DOHH2 (cell line): ENCODE measurements around the gene UBE2Q2.

Experiments
- H3F3A ChIP-seq: fragments of 200-600 bp; sonication (generic), shearing (Covaris generic); 2 replicates; pipeline ENCODE4 v1.6.0; 2016; ENCODE audit warnings: antibody characterized with exemption, mild to moderate bottlenecking; ENCODE audit not compliant: control insufficient read depth, insufficient read depth
- H3K27ac ChIP-seq: fragments of 200-600 bp; sonication (generic); 2 replicates; pipeline ENCODE4 v1.5.1; 2014; ENCODE audit warnings: low read depth, mild to moderate bottlenecking, low read length, moderate library complexity
- H3K27me3 ChIP-seq: fragments of 200-600 bp; sonication (generic); 2 replicates; pipeline ENCODE4 v1.6.1; 2014; ENCODE audit warnings: mild to moderate bottlenecking, low read length, mixed read lengths; ENCODE audit not compliant: control insufficient read depth
- H3K36me3 ChIP-seq: fragments of 200-600 bp; sonication (generic); 2 replicates; pipeline ENCODE4 v1.6.1; 2014; ENCODE audit warnings: mild to moderate bottlenecking, low read length, moderate library complexity, mixed read lengths; ENCODE audit not compliant: control insufficient read depth
- H3K4me1 ChIP-seq: fragments of 200-600 bp; sonication (generic); 2 replicates; pipeline ENCODE4 v1.6.1; 2014; ENCODE audit warnings: mild to moderate bottlenecking, low read length, mixed read lengths; ENCODE audit not compliant: control insufficient read depth
- H3K4me2 ChIP-seq: fragments of 200-600 bp; sonication (generic); 2 replicates; pipeline ENCODE4 v1.6.0; 2014; ENCODE audit warnings: mild to moderate bottlenecking, low read length, moderate library complexity
- H3K4me3 ChIP-seq: fragments of 200-600 bp; sonication (generic); 2 replicates; pipeline ENCODE4 v1.5.1; 2014; ENCODE audit warnings: mild to moderate bottlenecking, low read length, mixed read lengths
- H3K79me2 ChIP-seq: fragments of 200-600 bp; sonication (generic); 2 replicates; pipeline ENCODE4 v1.6.1; 2014; ENCODE audit warnings: mild to moderate bottlenecking, low read length, mixed read lengths; ENCODE audit not compliant: control insufficient read depth
- H3K9me2 ChIP-seq: fragments of 200-600 bp; sonication (generic); replicated peaks from 2 replicates; pipeline ENCODE4 v1.6.1; 2014; ENCODE audit warnings: mild to moderate bottlenecking, low read length, mixed read lengths; ENCODE audit not compliant: control insufficient read depth
- H3K9me3 ChIP-seq: fragments of 200-600 bp; sonication (generic); 2 replicates; pipeline ENCODE4 v1.6.1; 2014; ENCODE audit warnings: antibody characterized with exemption, low read length, mixed read lengths; ENCODE audit not compliant: control insufficient read depth, insufficient read depth
- H4K20me1 ChIP-seq: fragments of 200-600 bp; sonication (generic); 2 replicates; pipeline ENCODE4 v1.6.0; 2014; ENCODE audit warnings: low read depth, mild to moderate bottlenecking, antibody characterized with exemption, low read length, moderate library complexity; ENCODE audit not compliant: control insufficient read depth, insufficient read depth
- CTCF ChIP-seq: fragments of 200-600 bp; sonication (generic); IDR thresholded peaks from one replicate; pipeline ENCODE4 v1.5.1; 2014; ENCODE audit warnings: antibody characterized with exemption, mild to moderate bottlenecking, low read depth, low read length; ENCODE audit not compliant: poor library complexity, severe bottlenecking
- EZH2phosphoT487 ChIP-seq: fragments of 200-600 bp; sonication (generic); IDR thresholded peaks from 2 replicates; pipeline ENCODE4 v1.6.1; 2017; ENCODE audit warnings: borderline replicate concordance, mild to moderate bottlenecking, antibody characterized with exemption, low read length, moderate library complexity, mixed read lengths

Gene UBE2Q2

GRCh38 chr15:75814794-75815193 lies 28.5 kb upstream of the UBE2Q2 start:
- H3K79me2 ChIP-seq: no peaks in the 10 kb centered on the region
- no peak overlapping the region for H3K27ac ChIP-seq
- peaks cover 26% of the 10 kb centered on the region for H3K27me3 ChIP-seq
- no peak overlapping the region for H3K4me3 ChIP-seq
- H3F3A ChIP-seq: no peaks in the 10 kb centered on the region
- H3K9me2 ChIP-seq: no peaks in the 10 kb centered on the region
- TF ChIP-seq CTCF (no peak), EZH2phosphoT487 (no peak)
- 0 out of 2 replicates have a peak, but pooled peaks cover 3% of the 10 kb centered on the region for H3K4me1 ChIP-seq
- no peaks in the 10 kb centered on the region for H4K20me1 ChIP-seq
- no peaks in the 10 kb centered on the region for H3K36me3 ChIP-seq
- H3K4me2 ChIP-seq: no peak overlapping the region
- no peaks in the 10 kb centered on the region for H3K9me3 ChIP-seq

DNA sequence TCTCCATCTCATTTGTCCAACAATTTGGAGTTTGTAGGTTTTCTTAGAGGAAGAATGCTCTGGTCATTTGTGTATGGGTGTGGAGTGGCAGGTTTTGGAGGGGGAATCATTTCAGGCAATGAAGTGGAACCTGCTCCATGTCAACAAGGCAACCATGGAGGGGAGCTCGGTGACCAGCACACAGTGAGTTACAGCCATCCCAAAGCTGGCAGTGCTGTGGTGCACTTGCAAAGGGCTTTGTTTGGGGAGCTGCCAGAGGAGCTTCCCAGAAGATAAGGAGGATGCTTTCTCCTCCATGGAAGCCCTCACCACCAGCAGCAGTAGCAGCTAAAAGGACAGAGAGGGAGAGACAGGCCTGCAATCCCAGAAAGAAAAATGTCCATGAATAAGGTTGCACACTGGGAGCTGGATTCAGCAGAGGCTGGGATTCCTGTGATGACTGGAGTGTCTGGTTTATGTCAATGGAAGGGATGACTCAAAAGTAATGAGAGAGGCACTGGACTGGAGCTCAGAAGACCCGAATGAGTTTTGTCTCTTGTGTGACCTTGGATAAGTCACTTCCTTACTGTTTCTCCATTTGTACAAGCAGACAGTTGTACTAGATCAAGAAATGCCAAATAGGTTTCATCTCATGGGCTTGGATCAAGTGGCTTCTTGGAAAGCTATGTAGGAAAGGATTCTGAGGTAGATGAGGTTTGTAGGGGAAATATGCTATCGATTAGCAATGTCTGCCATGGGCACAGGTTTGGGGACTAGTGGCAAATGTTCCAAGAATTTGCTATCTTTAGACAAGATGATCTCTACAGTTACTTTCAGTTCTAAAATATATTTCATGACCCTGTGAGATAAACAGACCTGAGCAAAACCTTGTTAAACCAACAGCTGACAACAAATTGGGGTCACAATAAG lies 27.2 kb upstream of the UBE2Q2 start:
- Histone ChIP-seq H3K27me3 (peaks cover 26% of the 10 kb centered on the region), H3K9me3 (no peaks in the 10 kb centered on the region), H3K27ac (no peak overlapping the region), H3K9me2 (no peaks in the 10 kb centered on the region), H3F3A (no peaks in the 10 kb centered on the region), H4K20me1 (no peaks in the 10 kb centered on the region), H3K79me2 (no peaks in the 10 kb centered on the region), H3K36me3 (no peaks in the 10 kb centered on the region), H3K4me1 (0 out of 2 replicates have a peak, but pooled peaks cover 3% of the 10 kb centered on the region), H3K4me3 (no peak overlapping the region), H3K4me2 (no peak overlapping the region)
- no peak for TF ChIP-seq CTCF
- TF ChIP-seq EZH2phosphoT487: no peak

GRCh38 chr15:75817138-75817935 lies 25.9 kb upstream of the UBE2Q2 start:
- TF ChIP-seq EZH2phosphoT487 (peak; percentile 53; the same call in 1 of the 2 replicates), CTCF (no peak)

More at GRCh38 chr15:75817138-75817935, 25.9 kb upstream of the UBE2Q2 start:
- Histone ChIP-seq H3K4me3 (no peak overlapping the region), H3K9me3 (no peaks in the 10 kb centered on the region), H3K27ac (no peak overlapping the region), H3K27me3 (peaks cover 26% of the 10 kb centered on the region), H3K9me2 (no peaks in the 10 kb centered on the region), H3F3A (no peaks in the 10 kb centered on the region), H3K4me2 (peak overlapping the region; percentile 30; the same call in 1 of the 2 replicates), H4K20me1 (no peaks in the 10 kb centered on the region), H3K36me3 (no peaks in the 10 kb centered on the region), H3K79me2 (no peaks in the 10 kb centered on the region), H3K4me1 (0 out of 2 replicates have a peak, but pooled peaks cover 3% of the 10 kb centered on the region)
